GM19025 (cell line): ENCODE data around the gene PCBP3.

ENCODE experiments used
- ATAC-seq: cut with Tn5 transposase; IDR thresholded peaks from one replicate; pipeline ENCODE4 v1.9.1; 2021; ENCODE audit warnings: mild to moderate bottlenecking, low read depth, moderate library complexity; ENCODE audit not compliant: unreplicated experiment

The PCBP3 gene

GRCh38 chr21:45898028-45898350 lies 254.5 kb downstream of the PCBP3 start:
- ATAC-seq: no peak

DNA sequence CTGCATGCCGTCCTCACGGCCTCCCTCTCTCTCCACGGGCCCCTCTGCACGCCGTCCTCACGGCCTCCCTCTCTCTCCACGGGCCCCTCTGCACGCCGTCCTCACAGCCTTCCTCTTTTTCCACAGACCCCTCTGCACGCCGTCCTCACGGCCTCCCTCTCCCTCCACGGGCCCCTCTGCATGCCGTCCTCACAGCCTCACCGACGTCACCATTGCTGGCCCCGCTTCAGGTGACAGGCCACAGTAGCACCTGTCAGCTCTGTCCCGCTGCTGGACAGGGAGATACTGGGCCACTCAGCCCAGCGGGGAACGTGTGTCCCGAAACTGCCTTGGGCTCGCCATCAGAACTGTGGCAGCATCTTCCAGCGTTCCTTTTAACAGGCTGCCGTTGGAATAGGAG lies 255.3 kb downstream of the PCBP3 start:
- no peak for ATAC-seq

DNA sequence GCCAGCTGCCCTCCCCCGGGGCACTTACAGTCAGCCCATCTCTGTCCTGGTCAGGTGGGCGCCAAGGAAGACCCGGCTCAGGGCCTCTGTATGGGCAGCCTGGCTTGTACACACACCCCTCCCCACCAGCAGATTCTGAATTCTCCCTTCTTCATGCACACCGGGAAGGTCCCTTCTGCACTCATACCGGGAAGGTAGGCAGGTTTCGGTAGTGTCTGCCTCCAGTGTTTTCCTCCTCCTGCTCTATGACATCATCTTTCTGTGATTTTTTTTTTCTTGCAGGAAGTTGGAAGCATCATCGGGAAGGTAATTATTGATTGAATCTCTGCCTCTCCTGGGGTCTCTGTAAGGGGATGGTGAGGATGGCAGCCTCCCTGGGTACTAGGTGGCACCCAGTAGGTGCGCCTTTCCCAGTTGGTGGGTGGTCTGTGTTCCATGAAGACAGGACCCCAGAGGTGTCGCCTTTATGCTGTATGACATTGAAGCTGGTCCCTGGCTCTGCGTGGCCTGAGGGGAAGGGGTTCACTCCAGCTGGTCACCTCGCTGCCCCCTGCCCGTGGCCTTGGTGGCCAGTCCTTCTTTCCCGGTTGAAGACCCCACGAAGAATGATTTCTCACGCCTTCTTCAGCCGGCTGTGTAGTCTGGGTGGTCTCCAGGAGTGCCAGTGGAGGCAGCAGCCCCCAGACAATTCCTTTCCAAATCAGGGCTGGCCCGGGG lies 255.9 kb downstream of the PCBP3 start:
- no peak for ATAC-seq

- no peak for ATAC-seq
These were observed 256.7 kb downstream of the PCBP3 start for GRCh38 chr21:45900034-45900868.

DNA sequence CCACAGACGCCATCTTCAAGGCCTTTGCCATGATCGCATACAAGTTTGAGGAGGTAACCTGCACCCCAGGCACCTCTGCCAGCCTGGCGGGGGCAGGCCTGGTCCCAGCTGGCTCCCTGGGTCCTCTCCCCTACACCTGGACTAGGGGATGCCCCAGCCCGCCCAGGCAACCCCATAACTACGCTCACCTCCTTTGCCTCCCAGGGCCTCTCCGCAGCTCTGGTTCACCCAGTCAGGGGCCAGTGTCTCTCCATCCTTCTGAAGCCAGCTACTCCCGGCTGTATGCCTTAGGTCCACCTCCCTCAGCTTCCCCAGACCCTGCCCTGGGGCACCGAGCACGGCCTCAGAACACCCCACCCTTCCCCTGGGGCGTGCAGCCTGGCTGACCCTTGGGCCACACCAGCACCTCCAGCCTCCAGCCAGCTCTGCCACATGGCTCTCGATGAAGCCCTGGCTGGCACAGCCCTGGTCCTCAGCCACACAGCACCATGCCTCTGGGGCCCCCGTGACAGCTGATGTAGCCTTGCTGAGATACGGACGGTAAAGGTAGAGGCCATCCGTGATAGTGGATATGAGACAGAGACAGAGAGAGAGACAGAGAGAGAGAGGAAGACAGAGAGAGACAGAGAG lies 257.7 kb downstream of the PCBP3 start:
- no peak for ATAC-seq

DNA sequence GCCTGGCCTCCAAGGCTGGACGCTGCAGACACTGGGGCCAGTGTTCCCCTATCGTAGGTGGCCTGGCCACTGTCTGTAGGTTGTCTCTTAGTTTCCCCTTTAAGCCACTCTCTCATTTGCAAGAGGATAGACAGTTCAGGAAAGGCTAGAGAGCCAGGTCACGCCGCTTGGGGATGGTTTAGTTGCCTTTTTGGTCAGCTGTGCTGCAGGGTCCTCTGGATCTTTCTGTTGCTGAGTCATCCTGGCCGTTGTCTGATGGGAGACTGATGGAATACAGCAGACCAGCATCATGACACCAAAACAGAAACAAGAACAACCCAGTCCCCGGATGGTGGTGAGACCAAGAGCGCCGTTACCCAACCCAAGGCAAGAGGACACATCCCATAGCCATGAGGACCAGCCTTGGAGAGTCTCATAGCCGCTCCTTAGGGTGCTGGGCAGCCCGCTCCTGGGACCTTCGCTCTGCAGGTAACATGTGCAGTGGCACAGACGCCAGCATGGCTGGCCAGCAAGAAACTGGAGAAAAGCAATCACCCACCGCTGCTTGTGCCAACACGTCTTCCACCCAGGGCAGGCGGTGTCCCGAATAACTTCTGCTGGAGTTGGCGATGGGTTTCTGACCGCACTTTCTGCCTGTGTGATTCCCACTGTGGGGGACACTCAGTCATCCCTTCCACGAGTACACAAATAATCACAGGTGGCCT lies 258.9 kb downstream of the PCBP3 start:
- ATAC-seq: no peak

DNA sequence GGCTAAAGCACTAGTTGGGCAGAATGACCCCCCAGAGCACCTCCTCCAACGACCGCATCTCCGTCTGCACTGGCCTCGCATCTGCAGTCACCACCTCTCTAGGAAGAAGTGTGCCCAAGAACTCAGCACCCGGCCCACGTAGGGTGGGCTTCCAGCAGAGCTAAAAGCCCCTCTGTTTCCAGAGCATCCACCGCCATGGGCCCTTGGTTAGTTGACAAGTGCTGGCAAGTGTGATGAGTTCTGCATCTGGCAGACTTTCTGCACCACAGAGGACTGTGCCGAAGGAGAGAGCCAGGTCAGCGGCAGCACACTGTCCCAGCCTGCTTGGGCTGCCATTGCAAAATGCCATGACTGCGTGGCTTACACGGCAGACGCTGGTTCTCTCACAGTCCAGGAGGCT lies 261.7 kb downstream of the PCBP3 start:
- ATAC-seq: no peak

- no peak for ATAC-seq
These were observed 262.8 kb downstream of the PCBP3 start for GRCh38 chr21:45906196-45906805.

DNA sequence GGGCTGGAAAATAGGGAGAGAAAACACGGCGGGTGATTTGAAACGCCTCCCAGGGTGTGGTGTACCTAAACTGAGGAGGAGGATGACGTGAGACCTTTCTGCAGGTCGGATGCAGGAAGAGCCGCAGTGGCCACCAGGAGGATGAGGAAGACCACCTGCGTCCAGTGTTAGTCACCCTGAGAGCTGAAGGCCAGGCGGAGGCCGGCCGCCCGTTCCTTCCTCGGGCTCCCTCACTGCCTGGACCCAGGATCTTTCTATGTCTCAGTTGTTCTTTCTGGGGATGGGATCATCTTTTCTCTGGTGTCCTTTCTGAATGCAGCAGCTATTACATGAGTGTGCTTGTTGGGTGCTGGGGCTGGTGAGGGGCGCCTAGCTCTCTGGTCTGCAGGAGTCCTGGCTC lies 263.3 kb downstream of the PCBP3 start:
- ATAC-seq: no peak

- no peak for ATAC-seq
These were observed 265.2 kb downstream of the PCBP3 start for GRCh38 chr21:45908536-45909237.

GRCh38 chr21:45909238-45909988 lies 265.9 kb downstream of the PCBP3 start:
- no peak for ATAC-seq

DNA sequence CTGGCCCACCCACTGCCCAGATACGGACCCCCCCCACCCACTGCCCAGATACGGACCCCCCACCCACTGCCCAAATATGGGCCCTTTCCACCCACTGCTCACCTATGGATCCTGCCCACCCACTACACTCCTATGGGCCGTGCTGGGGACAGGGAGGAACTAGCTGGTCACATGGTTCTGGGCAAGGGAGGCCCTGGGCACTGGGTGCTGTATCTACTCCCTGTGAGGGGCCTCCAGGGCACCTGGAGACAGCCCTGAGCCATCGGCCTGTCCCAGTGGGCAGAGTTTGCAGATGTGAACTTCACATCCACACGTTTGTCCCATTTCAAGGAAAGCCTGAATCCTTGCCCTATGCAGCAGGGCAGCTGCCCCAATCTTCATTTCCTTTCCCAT lies 266.6 kb downstream of the PCBP3 start:
- no peak for ATAC-seq

DNA sequence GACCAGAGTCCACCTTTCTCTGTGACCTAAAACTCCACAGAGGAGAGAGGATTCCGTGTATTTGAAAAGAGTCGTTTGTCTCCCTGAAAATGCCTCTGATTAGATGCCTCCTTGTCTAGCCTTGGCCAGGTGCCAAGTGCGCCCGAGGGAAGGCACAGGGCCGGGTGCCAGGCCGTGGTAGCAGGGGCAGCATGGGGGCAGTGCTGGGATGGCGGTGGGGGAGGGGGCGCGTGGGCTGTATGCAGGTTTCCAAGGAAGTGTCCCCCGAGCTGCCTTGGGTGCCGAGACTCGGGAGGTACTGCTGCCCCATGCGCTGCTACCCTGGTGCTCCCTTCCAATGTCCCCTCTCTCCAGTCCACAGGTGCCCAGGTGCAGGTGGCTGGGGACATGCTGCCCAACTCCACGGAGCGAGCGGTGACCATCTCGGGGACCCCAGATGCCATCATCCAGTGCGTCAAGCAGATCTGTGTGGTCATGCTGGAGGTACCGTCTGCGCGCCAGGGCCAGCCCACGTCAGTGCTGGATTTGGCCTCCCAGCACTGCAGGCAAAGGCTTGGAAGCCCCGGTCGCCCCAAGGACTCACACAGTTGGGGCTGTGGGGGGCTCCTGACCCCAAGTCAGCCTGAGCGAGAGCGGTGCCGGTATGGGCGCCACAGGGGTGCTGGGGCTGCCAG lies 267.2 kb downstream of the PCBP3 start:
- ATAC-seq: no peak

DNA sequence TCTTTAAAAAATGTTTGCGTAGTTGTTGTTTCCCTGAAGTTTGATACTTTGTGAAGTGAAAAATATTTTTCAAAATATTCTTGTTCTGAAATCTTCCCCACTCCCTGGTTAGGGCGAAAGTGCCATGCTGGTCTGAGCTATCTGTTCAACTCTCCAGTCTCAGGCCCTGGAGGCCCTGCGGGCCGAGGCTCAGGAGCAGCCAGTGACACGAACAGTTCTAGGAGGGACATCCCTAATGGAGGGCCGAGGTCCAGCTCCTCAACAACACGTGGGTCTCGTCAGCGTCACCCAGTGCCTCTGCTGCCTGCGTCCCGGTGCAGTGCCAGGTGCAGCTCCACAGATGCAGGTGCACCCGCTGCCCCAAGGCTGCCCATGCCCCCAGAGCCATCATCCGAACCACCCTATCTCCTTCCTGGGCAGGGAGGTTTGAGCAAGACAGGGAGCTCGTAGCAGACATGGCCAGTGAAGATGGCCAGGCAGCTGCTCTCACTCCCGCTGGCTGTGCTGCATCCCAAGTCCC lies 268.3 kb downstream of the PCBP3 start:
- ATAC-seq: no peak

- ATAC-seq: no peak
These were observed 269.3 kb downstream of the PCBP3 start for GRCh38 chr21:45912611-45913417.

- ATAC-seq: no peak
These were observed 269.9 kb downstream of the PCBP3 start for GRCh38 chr21:45913418-45913765.

DNA sequence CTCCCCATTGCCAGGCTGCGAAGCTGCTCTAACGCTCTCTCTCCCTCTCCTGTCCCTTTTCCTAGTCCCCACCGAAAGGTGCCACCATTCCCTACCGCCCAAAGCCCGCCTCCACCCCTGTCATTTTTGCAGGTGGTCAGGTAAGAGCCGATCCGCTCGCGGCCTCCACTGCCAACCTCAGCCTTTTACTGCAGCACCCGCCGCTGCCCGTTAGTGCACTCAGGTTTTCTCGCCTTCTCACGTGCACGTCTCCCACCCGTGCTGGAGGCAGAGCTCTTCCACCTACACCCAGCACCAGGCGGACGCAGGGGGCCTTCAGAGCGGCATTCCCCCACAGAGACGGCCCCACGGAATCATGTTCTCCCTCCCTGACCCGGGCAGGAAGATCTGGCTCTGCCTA lies 270.4 kb downstream of the PCBP3 start:
- ATAC-seq: no peak

DNA sequence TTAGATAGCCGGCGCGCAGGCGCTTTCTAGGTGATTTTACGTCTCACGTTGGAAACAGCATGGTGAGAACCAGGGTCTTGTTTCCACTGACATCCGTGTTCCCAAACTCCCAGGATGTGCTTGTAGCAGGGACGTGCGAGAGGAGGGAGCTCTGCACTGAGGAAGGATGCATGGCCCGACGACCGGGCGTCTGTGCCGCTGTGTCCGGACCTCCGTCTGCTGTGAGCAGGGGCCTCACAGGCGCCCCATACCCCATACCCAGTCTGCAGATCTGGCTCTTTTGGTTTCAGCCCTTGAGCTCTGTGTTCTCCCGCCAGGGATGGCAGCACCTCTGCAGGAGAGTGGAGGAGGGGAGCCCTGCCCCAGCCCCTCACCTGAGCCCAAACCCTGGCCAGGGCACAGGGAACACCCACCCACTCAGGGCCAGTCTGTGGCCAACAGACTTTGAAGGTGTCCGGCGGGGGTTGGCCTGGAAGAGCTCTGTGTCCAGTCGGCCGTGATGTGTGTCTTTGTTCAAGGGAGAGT lies 270.9 kb downstream of the PCBP3 start:
- ATAC-seq: no peak
